GM12892 (cell line): Measurements from ENCODE around the gene GRK7.

Source experiments
- POLR2A ChIP-seq: IDR thresholded peaks from 2 replicates; pipeline ENCODE4 v1.6.1; 2011; ENCODE audit warnings: low read depth, low read length, control low read depth
- POLR2AphosphoS5 ChIP-seq: IDR thresholded peaks from 2 replicates; pipeline ENCODE4 v1.6.1; 2011; ENCODE audit warnings: low read depth, low read length, control low read depth
- TAF1 ChIP-seq: IDR thresholded peaks from 2 replicates; pipeline ENCODE4 v1.6.1; 2011; ENCODE audit warnings: low read depth, mild to moderate bottlenecking, control low read depth, low read length, borderline replicate concordance

GRCh38 chr3:141804447-141804777, 41.2 kb downstream of the GRK7 start:
- TF ChIP-seq POLR2A (no peak), TAF1 (no peak), POLR2AphosphoS5 (no peak)
